ENCODE data around the gene HEPH. TPM values are rescaled to one million over a fixed set of nuclear protein-coding genes. Genes with fewer than 3 reads are reported as not detected.
A peak's percentile ranks its signal among the peaks of the same experiment; 100 is the strongest.

HEPH gene
- total RNA-seq, 3 donors from 2014 or later: 160 to 225 (median 187) TPM

DNA sequence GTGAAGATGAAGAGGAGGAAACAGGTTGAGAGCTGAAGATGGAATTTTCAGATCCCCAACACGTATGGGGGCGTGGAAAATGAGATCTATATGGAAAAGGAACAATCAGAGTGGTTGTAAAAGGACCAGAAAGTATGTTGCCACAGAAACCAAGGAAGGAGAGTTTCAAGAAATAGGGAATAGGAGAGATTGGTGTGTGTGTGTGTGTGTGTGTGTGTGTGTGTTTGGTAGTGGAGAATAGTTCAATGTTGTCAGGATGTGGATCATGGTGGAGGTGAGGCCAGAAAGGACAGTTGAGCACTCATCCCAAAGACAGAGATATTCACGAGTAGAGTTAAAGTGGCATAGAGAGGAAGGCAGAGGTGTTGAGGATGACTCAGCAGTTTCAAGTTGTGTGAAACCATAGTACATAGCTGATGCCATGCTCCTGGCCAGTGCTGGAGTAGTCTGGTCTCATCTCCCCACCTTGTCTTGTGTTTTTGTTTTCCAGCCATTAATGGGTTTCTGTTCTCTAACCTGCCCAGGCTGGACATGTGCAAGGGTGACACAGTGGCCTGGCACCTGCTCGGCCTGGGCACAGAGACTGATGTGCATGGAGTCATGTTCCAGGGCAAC lies 36.1 kb downstream of the HEPH start:
- no peak overlapping the region for H3K4me3 ChIP-seq
- H3K36me3 ChIP-seq (ENCODE audit: low read depth): no peaks in the 10 kb centered on the region
- no peaks in the 10 kb centered on the region for H3K9me3 ChIP-seq
- no peak for TF ChIP-seq CTCF (IDR thresholded peaks at IDR 0.05)
- intact Hi-C loops (cut with DNase I, micrococcal nuclease): no loop called here
- H3K4me1 ChIP-seq (ENCODE audit: low read depth): no peaks in the 10 kb centered on the region
- DNase-seq: peak in 2 of 3 donors; percentile 1 to 25
- peak; percentile 57 for ATAC-seq

DNA sequence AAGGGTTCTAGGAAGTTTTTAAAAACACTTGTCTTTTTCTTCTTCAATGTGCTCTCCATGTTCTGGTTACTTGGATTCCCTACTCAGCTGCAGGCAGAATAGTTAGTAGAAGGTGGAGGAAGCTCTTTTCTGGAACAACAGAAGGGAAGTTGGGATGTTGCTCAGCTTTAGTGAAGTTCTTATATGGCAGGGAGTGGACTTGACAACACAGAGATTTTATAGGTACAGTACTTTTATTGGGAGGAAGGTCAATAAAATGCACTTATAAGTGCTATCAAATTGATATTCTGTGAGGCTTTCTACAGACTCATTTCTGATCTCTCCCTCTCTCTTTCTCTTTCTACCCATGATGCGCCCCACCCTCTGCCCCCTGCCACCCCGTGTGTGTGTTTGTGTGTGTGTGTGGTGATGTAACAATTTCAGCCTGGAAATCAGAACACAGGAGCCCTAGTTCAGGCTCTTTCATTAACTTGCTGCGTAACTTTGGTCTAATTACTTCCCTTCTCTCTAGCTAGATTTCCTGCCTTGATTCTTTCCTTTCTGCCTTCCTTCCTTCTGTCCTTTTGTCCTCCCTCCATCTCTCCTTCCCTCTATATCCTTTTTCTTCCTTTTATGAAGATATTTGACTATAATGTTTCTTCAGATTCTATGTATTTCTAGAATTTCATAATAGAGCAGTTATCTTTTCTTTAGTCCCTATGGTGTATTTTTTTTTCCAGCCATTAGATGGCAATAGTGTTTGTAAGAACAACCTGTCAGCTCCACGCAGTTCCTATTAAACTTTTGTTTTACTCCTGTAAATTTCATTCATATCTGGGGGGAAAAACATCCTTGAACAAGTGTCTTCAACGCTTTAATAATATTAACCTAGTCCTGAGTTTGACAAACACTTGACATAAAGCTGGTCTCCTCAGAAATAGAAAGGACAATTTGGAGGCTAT lies 37.1 kb downstream of the HEPH start:
- TF ChIP-seq CTCF (IDR thresholded peaks at IDR 0.05): no peak
- no peaks in the 10 kb centered on the region for H3K4me1 ChIP-seq (ENCODE audit: low read depth)
- H3K9me3 ChIP-seq: no peaks in the 10 kb centered on the region
- intact Hi-C loops (cut with DNase I, micrococcal nuclease): no loop called here
- DNase-seq (peak; percentile 46 to 58 (median 57)), ATAC-seq (peak; percentile 84)
- no peak overlapping the region for H3K4me3 ChIP-seq
- H3K36me3 ChIP-seq (ENCODE audit: low read depth): no peaks in the 10 kb centered on the region

GRCh38 chrX:66203114-66203513 lies 39.1 kb downstream of the HEPH start:
- ATAC-seq (peak; percentile 60), DNase-seq (peak in 2 of 3 donors; percentile 12)
- Histone ChIP-seq H3K4me3 (no peak overlapping the region), H3K36me3 (ENCODE audit: low read depth) (no peaks in the 10 kb centered on the region), H3K9me3 (no peaks in the 10 kb centered on the region), H3K4me1 (ENCODE audit: low read depth) (no peaks in the 10 kb centered on the region)
- TF ChIP-seq CTCF (IDR thresholded peaks at IDR 0.05): no peak
- intact Hi-C loops (cut with DNase I, micrococcal nuclease): no loop called here

- no peak overlapping the region for H3K4me3 ChIP-seq
- no peaks in the 10 kb centered on the region for H3K4me1 ChIP-seq (ENCODE audit: low read depth)
- no peak for TF ChIP-seq CTCF (IDR thresholded peaks at IDR 0.05)
- no peaks in the 10 kb centered on the region for H3K9me3 ChIP-seq
- no peaks in the 10 kb centered on the region for H3K36me3 ChIP-seq (ENCODE audit: low read depth)
- intact Hi-C loops (cut with DNase I, micrococcal nuclease): no loop called here
- no peak for DNase-seq
- ATAC-seq: no peak
Observed at GRCh38 chrX:66221856-66222255, 57.8 kb downstream of the HEPH start.

DNA sequence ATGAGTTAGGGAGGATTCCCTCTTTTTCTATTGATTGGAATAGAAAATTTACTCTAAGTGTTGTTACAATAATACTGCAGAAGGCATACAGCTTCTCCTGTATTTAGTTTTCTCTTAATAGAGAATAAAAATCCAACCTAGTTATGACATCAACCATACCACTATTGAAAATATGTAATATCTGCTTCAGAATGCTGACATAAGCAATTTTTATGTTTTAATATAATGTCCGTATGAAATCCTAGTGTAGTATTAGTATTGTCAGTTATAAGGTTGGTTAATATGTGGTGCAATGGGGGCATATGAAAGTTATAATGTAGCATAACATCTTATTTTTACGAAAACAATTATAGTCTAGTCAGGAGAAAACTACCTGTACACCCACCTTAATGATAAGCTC lies 68.2 kb downstream of the HEPH start:
- Histone ChIP-seq H3K4me1 (ENCODE audit: low read depth) (no peaks in the 10 kb centered on the region), H3K36me3 (ENCODE audit: low read depth) (no peaks in the 10 kb centered on the region), H3K9me3 (no peaks in the 10 kb centered on the region), H3K4me3 (no peak overlapping the region)
- intact Hi-C loops (cut with DNase I, micrococcal nuclease): no loop called here
- ATAC-seq: no peak
- TF ChIP-seq CTCF (IDR thresholded peaks at IDR 0.05): no peak
- DNase-seq: no peak
